Activated naive CD4-positive, alpha-beta T cell treated with Interleukin-2 at 50 U/mL for 16 hours (primary cell): ENCODE measurements around the gene CHD6.

Source experiments
- DNase-seq: peaks from one replicate; pipeline ENCODE4 v3.0.0-alpha.2; 2020

The CHD6 gene

DNA sequence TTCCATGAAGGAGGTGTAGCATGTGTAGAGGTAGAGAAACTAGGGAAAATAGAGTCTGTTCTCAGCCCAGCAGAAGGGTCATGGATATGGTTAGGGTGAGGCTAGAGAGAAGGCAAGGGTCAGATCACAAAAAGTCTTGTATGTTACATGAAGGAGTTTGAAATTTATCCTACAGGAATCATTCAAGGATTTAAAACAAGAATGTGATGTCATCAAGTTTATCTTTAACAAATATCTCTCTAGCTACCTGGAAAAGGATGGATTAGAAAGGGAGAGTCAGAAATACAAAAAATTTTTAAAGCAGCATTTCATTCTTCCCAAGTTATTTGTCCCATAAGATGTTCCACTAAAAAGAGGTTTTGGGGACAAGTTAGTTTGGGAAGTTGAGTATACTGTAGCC, 4.4 kb upstream of the CHD6 start:
- DNase-seq: no peak

DNA sequence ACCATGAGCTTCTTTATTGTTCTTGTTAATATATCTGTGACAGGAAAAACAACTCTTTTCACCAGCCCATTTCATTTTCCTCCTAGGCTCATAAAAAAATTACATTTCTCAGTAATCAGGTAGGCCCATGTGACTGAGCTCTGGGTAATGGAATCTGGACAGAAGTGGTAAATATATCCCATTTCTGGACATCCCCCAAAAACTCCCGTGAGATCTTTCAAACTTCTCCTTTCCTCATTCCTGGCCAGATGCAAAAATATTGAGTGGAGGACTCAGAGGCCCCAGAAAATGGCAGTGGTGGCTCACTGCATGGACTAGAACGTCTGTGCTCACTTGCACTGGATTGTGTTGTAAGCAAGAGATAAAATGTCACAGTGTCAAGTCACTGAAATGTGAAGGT, 3.8 kb upstream of the CHD6 start:
- no peak for DNase-seq

DNA sequence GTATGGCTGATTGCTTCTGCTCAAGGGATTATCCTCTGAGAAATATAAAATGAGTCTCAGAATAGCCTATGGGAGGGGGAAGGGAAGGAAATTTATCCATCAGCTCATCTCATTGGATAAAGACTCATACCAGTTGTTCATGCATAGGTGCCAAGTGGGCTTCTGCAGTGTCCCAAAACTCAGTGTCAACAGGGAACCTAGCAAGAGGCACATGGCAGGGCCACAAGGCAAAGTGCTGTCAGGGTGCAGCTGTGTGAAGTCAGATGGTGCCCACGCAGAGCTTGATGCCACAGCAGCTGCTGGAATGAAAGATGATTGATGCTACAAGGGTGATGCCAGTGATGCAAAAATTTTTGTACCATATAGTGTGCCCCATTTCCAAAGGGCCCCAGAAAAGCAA, 3.2 kb upstream of the CHD6 start:
- no peak for DNase-seq

DNA sequence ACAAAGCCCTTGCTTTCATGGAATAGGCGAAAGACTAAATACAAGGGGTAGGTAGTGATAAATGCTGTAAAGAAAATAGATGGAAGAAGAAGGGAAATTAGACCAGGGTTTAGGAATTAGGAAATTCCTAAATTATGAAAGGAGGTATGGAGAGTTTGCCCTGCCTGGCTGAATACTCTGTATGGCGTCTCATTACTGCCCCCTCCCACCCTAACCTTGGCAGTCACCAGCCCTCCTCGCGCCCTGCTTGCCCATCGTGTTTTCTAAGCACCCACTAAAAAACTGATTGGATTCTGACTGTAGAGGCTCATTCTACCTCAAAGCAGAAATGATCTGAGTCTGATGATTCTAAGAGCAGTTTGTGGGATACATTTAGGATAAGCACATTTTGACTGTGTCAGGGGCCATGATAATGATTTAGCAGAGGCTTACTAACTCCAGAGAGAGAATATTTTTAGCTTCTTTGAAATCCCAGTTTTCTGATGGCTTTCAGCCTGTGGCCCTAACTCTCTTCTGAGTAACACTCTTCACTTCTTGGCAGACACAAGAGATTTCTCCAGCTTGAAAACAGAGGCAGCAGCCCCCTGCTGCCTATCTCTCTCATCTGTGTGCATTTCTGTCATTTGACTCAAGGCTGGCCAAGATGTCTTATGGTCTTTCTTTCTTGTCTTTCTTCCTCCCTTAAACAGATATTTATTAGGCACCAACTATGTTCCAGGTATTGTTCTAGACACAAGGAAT, 1.4 kb upstream of the CHD6 start:
- DNase-seq: no peak

- DNase-seq: no peak
These were observed 682 bp upstream of the CHD6 start for GRCh38 chr20:41618807-41619311.

DNA sequence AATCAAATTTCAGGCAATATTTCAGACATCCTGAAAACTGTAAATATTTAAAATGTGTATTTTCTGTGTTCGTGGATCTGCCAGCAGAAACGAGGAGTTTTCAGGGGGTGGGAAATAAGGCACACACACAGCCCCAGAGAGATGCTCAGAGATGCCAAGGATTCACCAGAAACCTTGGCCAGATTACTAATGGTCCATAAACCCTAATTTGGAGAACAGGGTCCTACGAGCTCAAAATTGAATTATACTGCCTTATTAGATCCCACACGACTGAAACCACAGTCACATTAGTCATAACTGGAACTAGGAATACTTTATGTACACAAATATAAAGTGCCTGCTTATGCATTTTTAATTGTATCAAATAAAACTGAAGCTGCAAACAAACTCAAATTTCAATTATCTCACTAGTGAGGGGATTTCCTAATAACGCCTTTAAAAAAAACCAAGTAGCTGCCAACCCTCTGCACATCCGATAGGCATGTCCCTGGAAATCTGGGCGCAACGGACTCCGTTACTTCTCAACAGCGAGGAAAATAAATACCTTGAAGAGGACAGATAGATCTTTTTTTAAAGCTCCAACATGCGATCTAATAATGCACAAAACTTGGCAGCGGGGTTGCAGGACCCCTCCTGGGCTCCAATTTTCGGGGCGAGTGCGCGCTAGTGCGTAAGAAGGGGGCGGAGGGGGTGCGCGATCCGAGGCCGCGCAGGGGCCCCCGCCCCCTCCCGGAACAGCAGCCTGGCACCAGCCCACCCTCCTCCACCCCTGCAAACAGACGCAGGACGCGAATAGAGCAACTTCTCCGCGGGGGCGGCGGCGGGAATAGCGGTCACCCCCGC, 897 bp downstream of the CHD6 start:
- peak; percentile 50 for DNase-seq

DNA sequence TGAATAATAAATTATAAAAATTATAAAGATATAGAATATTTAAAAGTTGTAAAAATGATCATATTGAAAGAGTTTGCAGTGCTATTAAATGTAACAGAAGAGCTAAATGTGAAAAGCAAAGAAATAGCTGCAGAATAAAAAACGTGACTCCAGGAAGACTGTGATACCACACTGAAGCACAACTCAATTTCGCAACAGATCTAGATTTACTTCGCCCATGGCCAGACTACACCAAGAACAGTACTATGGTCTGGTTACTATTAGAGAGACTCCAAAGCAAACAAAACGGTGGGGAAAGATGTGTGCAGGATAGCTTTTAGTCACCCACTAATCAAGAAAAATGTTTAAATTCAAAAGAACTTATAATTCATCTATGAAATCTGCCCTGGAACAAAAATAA, 1.9 kb downstream of the CHD6 start:
- DNase-seq: no peak

GRCh38 chr20:41615676-41616075, 2.5 kb downstream of the CHD6 start:
- no peak for DNase-seq

GRCh38 chr20:41615110-41615509, 3.1 kb downstream of the CHD6 start:
- DNase-seq: no peak

DNA sequence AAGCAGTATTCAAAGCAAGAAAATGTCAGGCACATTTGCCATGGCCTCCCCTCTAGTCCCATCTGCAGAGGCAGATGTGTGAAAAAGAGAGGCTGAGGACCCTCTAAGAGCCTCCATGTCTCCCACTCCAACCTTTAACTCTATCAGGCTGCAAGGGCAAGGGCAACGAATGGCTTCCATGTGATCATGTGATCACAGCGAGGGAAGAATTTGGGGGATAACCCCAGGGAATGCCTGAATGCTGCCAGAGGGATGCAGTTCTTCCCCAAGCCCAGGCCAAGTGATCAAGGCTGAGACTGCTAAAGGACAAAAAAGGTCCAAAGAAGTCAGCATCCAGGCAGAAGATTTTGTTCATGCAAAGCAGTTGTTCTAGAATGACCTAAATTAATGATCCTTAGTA, 4.9 kb downstream of the CHD6 start:
- DNase-seq: no peak

DNA sequence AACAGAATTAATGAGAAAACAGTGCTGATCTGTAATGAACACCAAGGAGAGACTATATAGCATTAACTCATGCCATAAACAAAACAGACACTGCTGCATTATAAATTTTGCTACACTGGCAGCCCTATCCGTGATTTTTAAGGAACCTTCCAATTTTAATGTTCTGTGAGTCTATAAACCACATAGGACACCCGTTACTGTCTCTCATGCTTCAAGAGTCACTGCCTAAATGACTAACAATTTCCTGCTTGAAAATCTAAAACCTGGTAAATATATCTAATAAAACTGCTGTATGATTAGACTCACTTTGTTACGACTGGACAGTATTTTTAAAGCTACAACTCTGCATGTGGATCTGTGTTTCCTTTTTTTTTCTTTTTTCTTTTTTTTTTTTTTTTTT, 8.7 kb downstream of the CHD6 start:
- no peak for DNase-seq

- no peak for DNase-seq
These were observed 9.6 kb downstream of the CHD6 start for GRCh38 chr20:41608606-41609005.

DNA sequence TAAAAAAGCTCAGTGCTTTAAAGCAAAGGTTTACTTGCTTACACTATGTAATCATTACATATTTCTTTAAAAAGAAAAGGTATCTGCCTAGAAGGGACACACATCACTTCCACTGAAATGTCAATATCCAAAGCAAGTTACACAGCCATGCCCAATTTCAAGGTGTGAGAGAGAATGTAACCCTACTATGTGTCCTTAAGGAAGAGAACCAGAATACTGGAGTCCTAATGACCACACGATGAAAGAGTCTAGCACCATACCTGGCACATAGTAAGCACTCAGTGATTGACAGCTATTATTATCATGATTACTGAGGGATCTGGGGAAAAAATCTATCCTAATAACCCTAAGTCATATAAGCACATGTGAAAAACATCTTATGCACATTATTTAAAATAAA, 10.4 kb downstream of the CHD6 start:
- no peak for DNase-seq

DNA sequence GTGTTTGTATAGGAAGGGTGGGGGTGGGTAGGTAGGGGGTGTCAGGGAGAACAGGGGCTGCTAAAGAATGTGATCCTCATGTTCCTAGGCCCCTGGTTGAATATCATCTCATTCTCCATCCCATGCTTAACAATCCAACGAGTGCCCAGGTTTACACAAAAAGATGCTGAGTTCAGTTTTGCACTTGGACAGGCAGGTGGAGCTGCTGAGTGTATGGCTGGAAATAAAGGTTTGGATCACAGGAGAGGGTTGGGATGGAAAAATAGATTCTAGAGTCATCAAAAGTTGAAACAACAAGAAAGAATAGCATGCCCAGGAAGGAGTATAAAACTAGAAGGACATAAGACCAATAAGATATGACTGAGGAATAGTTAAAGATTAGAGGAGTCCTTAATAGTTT, 14.2 kb downstream of the CHD6 start:
- DNase-seq: no peak

DNA sequence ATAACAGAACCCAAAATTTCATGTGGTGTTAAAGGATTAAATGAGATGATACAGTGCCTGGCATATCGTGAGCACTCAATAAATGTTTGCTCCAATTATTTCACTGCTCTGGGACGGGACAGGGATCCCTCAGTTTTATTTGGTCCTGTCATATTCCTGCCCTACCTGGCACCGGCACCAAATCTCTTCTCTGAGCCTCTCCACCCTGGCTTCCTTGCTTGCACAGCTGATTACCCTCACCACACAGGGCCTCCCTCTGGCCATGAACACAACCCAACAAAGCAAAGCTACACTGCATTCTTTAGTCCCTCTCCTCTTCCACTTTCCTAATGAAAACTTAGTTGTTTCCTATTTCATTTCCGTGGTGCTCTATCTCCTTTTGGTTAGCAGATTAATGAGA, 16.4 kb downstream of the CHD6 start:
- DNase-seq: no peak

DNA sequence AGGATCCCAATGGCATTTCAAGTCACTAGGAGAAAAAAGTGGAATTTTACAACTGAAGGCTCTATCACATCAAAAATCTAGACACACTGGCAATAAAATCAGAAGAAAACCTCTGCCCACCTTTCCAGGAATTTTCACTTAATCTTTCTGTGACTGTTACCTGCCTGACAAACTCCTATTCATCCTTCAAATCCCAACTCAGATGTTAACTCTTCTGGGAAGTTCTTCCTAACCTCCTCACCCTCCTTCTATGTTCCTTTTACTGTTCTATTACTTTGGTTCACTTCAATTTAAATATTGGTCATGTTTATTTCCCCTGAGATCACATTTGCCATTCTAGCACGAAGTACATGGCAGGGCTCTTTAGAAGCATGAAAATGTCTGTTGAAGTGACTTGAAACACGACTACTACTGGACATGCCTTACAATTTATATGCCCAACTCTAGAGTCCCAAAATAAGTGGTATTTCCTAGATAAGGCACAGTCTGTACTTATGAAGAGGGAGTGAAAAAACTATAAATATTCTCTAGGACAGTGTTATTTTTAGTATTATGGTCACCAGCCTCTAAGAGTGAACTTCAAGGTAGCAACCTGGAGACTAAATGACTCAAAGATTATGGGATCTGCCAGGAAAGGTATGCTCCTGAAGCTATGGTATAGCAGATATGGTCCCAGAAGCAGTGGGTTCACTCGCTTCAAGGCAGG, 17.1 kb downstream of the CHD6 start:
- no peak for DNase-seq

DNA sequence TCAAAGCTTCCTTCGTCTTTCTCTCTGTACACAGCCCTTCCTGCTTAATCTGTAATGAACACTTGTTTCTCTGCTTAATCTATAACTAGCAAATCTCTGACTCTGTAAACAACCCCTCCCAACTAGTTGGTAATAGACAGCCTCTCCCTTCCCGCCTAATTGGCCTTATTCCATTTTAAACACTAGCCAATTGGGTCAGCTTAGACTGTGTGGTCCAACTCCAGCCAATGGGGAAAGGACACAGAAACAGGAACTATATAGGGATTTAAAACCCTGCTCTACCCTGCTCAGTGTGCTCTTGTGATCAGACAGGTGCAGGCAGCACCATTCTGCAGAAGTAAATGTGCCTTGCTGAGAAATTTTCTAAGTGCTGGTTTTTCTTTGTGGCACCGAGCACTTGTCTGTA, 18.5 kb downstream of the CHD6 start:
- no peak for DNase-seq

GRCh38 chr20:41598719-41599118, 19.5 kb downstream of the CHD6 start:
- no peak for DNase-seq

- no peak for DNase-seq
These were observed 23.5 kb downstream of the CHD6 start for GRCh38 chr20:41594514-41595322.

GRCh38 chr20:41592516-41593216, 25.5 kb downstream of the CHD6 start:
- DNase-seq: no peak

DNA sequence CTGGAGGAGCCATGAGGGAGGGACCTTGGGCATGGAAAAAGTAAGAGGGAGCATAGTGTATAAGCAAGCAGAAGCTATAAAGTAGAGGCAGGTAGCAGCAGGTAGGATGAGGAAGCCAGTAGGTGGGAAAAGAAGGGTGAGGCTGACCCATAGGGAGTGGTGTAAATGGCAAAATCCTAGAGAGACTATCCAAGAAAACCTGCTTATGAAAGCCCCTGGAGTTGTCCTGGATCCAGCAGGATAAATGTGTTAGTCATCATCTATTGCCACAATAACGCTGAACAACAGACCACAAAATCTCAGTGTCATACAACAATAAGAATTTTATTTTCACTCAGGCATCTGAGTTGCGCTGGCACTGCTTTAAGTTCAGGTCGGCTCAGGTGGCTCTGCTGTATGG, 30.2 kb downstream of the CHD6 start:
- no peak for DNase-seq

- no peak for DNase-seq
These were observed 30.7 kb downstream of the CHD6 start for GRCh38 chr20:41587523-41587922.
